ENCODE results near the gene TMPRSS13.
A peak's percentile ranks its signal among the peaks of the same experiment; 100 is the strongest.

Gene TMPRSS13

GRCh38 chr11:117883063-117883462 lies 46.1 kb downstream of the TMPRSS13 start:
- peaks cover 40% of the 10 kb centered on the region for H3K27me3 Mint-ChIP-seq
- no peak overlapping the region for H3K4me3 Mint-ChIP-seq
- H3K36me3 Mint-ChIP-seq (ENCODE audit: low read depth) = no peaks in the 10 kb centered on the region
- no peaks in the 10 kb centered on the region for H3K9me3 Mint-ChIP-seq
- H3K4me1 Mint-ChIP-seq (ENCODE audit: low read depth) = peaks cover 12% of the 10 kb centered on the region
- H3K27ac Mint-ChIP-seq = no peak overlapping the region

- Mint-ChIP-seq H3K27me3 (peaks cover 40% of the 10 kb centered on the region), H3K9me3 (no peaks in the 10 kb centered on the region), H3K27ac (no peak overlapping the region), H3K36me3 (ENCODE audit: low read depth) (no peaks in the 10 kb centered on the region), H3K4me3 (no peak overlapping the region), H3K4me1 (ENCODE audit: low read depth) (peaks cover 12% of the 10 kb centered on the region)
Measured at GRCh38 chr11:117882311-117882905, 46.8 kb downstream of the TMPRSS13 start.

- Mint-ChIP-seq H3K4me1 (ENCODE audit: low read depth) (peaks cover 21% of the 10 kb centered on the region), H3K27ac (peak overlapping the region; percentile 16), H3K36me3 (ENCODE audit: low read depth) (no peaks in the 10 kb centered on the region), H3K4me3 (no peak overlapping the region), H3K27me3 (peaks cover 48% of the 10 kb centered on the region), H3K9me3 (no peaks in the 10 kb centered on the region)
Measured at GRCh38 chr11:117881217-117881616, 48.0 kb downstream of the TMPRSS13 start.

- Mint-ChIP-seq H3K4me1 (ENCODE audit: low read depth) (peaks cover 28% of the 10 kb centered on the region), H3K36me3 (ENCODE audit: low read depth) (no peaks in the 10 kb centered on the region), H3K9me3 (no peaks in the 10 kb centered on the region), H3K4me3 (no peak overlapping the region), H3K27ac (no peak overlapping the region), H3K27me3 (peaks cover 62% of the 10 kb centered on the region)
Measured at GRCh38 chr11:117879516-117880480, 49.4 kb downstream of the TMPRSS13 start.

GRCh38 chr11:117878939-117879475 lies 50.2 kb downstream of the TMPRSS13 start:
- Mint-ChIP-seq H3K27me3 (peaks cover 68% of the 10 kb centered on the region), H3K4me3 (no peak overlapping the region), H3K36me3 (ENCODE audit: low read depth) (no peaks in the 10 kb centered on the region)

GRCh38 chr11:117878314-117878938 lies 50.8 kb downstream of the TMPRSS13 start:
- Mint-ChIP-seq H3K27me3 (peaks cover 74% of the 10 kb centered on the region), H3K36me3 (ENCODE audit: low read depth) (no peaks in the 10 kb centered on the region), H3K27ac (no peak overlapping the region), H3K9me3 (no peaks in the 10 kb centered on the region), H3K4me3 (no peak overlapping the region), H3K4me1 (ENCODE audit: low read depth) (peaks cover 34% of the 10 kb centered on the region)

More at GRCh38 chr11:117878939-117879475, 50.2 kb downstream of the TMPRSS13 start:
- Mint-ChIP-seq H3K27ac (no peak overlapping the region), H3K9me3 (no peaks in the 10 kb centered on the region), H3K4me1 (ENCODE audit: low read depth) (peaks cover 29% of the 10 kb centered on the region)

GRCh38 chr11:117877120-117877784 lies 52.0 kb downstream of the TMPRSS13 start:
- no peaks in the 10 kb centered on the region for H3K9me3 Mint-ChIP-seq
- peaks cover 76% of the 10 kb centered on the region for H3K27me3 Mint-ChIP-seq
- no peaks in the 10 kb centered on the region for H3K36me3 Mint-ChIP-seq (ENCODE audit: low read depth)
- peak overlapping the region; percentile 66 for H3K4me3 Mint-ChIP-seq
- H3K27ac Mint-ChIP-seq = no peak overlapping the region
- H3K4me1 Mint-ChIP-seq (ENCODE audit: low read depth) = peaks cover 39% of the 10 kb centered on the region

GRCh38 chr11:117876341-117877119 lies 52.7 kb downstream of the TMPRSS13 start, which contains the start of gene FXYD6:
Gene FXYD6, minus strand, starts transcription at chr11:117876658. Its CDS starts 33,882 bp downstream, at chr11:117842776.
- Mint-ChIP-seq H3K4me1 (ENCODE audit: low read depth) (peaks cover 39% of the 10 kb centered on the region), H3K27ac (peak within 1 kb of the TSS; percentile 76), H3K27me3 (peaks cover 77% of the 10 kb centered on the region)

GRCh38 chr11:117876059-117876340 lies 53.2 kb downstream of the TMPRSS13 start:
- Mint-ChIP-seq H3K4me3 (peak overlapping the region; percentile 84), H3K36me3 (ENCODE audit: low read depth) (no peaks in the 10 kb centered on the region), H3K27ac (peak overlapping the region; percentile 76), H3K4me1 (ENCODE audit: low read depth) (peaks cover 39% of the 10 kb centered on the region), H3K27me3 (peaks cover 72% of the 10 kb centered on the region), H3K9me3 (no peaks in the 10 kb centered on the region)

More at GRCh38 chr11:117876341-117877119, 52.7 kb downstream of the TMPRSS13 start, which contains the start of gene FXYD6:
- H3K9me3 Mint-ChIP-seq = no peaks in the 10 kb centered on the region
- no peaks in the 10 kb centered on the region for H3K36me3 Mint-ChIP-seq (ENCODE audit: low read depth)
- H3K4me3 Mint-ChIP-seq = peak within 1 kb of the TSS; percentile 84

GRCh38 chr11:117875382-117876058 lies 53.7 kb downstream of the TMPRSS13 start:
- Mint-ChIP-seq H3K27me3 (peaks cover 67% of the 10 kb centered on the region), H3K4me1 (ENCODE audit: low read depth) (peaks cover 39% of the 10 kb centered on the region), H3K9me3 (no peaks in the 10 kb centered on the region), H3K4me3 (peak overlapping the region; percentile 84), H3K27ac (no peak overlapping the region), H3K36me3 (ENCODE audit: low read depth) (no peaks in the 10 kb centered on the region)

- no peaks in the 10 kb centered on the region for H3K36me3 Mint-ChIP-seq (ENCODE audit: low read depth)
- no peak overlapping the region for H3K27ac Mint-ChIP-seq
- peak overlapping the region; percentile 50 for H3K4me3 Mint-ChIP-seq
- H3K27me3 Mint-ChIP-seq = peaks cover 62% of the 10 kb centered on the region
- no peaks in the 10 kb centered on the region for H3K9me3 Mint-ChIP-seq
- H3K4me1 Mint-ChIP-seq (ENCODE audit: low read depth) = peaks cover 39% of the 10 kb centered on the region
Measured at GRCh38 chr11:117874910-117875381, 54.3 kb downstream of the TMPRSS13 start.

- Mint-ChIP-seq H3K4me3 (no peak overlapping the region), H3K27ac (no peak overlapping the region), H3K27me3 (peaks cover 59% of the 10 kb centered on the region), H3K9me3 (no peaks in the 10 kb centered on the region), H3K4me1 (ENCODE audit: low read depth) (peaks cover 39% of the 10 kb centered on the region), H3K36me3 (ENCODE audit: low read depth) (no peaks in the 10 kb centered on the region)
Measured at GRCh38 chr11:117874253-117874909, 54.8 kb downstream of the TMPRSS13 start.

GRCh38 chr11:117873828-117874125 lies 55.4 kb downstream of the TMPRSS13 start:
- Mint-ChIP-seq H3K4me3 (no peak overlapping the region), H3K4me1 (ENCODE audit: low read depth) (peaks cover 39% of the 10 kb centered on the region), H3K9me3 (no peaks in the 10 kb centered on the region), H3K27ac (no peak overlapping the region), H3K36me3 (ENCODE audit: low read depth) (no peaks in the 10 kb centered on the region), H3K27me3 (peaks cover 55% of the 10 kb centered on the region)

Measured in stimulated activated naive CD8-positive, alpha-beta T cell treated with anti-CD3 and anti-CD28 coated beads, Interleukin-15, Interleukin-2, amounts not matched to agents 100 ng/mL and 50 ng/mL, for 24 hours (primary cell).